ENCODE data around the gene DGKQ.
A peak's percentile ranks its signal among the peaks of the same experiment; 100 is the strongest.

DGKQ gene

DNA sequence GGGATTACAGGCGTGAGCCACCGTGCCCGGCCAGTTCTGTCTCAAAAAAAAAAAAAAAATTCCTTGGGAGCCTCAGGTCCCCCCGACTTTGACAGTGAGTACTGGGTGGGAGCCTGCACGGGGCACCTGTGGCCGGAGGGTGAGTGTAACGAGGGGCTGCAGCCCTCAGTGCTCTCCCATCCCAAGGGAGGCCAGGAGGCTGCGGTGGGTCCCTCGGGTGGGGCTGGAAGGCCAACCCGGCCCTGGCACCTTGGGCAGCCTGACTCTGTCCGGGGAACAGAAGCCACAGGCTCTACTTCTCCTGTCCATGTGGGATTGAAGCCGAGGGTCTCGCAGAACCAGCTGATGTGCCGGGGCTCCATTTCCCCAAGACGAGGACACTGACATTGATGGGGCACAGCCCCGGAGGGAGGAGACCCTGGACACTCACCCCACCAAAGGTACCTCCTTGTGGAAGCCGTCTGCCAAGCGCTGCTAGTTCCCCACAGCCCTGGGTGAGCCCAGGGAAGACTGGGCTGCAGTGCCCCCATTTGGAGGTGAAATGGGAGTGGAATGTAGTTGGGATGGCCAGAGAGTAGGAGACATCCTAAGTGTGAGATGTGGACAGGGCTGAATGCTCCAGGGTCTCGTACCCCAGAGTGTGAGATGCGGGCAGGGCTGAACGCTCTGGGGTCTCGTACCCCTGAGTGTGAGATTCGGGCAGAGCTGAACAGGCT is 22.1 kb upstream of the DGKQ start:
- DNase-seq (ENCODE audit: low spot score) = no peak

DNA sequence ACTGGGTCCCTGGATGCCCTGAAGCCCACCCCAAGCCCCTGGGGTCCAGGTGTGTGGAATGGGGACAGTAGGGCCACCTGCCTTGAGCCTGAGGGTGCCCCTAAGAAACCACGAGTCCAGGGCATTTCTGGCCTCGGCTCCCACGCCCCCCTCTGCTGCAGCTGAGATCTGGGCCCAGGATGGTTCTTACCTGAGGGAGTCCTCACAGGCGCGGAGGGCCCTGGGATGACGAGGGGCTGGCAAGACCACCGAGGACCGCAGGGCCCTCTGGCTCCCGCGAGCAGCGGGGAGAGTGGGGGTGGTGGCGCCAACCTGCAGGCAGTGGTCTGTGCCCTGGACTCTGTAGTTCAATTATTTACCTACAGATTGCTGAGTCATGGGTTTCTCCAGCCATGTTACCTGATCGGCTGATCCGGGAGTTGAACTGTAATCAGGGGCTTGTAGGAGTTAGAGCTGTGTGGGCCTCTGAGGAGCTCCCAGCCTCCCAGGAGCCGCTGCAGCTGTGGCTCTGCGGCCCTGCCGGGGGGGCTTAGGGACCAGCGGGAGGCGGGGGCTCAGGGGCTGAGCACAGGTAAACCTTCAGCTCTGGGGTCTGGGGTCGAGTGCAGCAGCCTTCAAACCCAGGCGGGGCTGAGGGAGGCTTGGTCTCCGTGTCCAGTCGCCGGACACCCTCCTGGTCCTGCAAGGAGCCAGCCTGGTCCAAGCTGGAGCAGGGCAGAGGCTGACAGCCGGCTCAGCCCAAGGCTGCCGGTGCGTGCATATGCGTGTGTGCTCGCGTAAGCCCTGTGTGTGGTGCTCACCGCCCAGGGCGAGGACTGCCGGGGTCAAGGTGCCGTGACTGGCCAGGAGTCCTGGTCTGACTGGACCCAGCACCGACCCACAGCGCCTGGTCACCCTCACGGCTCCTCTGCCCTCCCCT is 20.0 kb upstream of the DGKQ start, which contains the start of gene SLC26A1:
TSS of gene SLC26A1 (minus strand) at position 294 of the 919 bp plus-strand sequence. CDS start 1,701 bp downstream, outside the sequence.
- DNase-seq (ENCODE audit: low spot score) = no peak

DNA sequence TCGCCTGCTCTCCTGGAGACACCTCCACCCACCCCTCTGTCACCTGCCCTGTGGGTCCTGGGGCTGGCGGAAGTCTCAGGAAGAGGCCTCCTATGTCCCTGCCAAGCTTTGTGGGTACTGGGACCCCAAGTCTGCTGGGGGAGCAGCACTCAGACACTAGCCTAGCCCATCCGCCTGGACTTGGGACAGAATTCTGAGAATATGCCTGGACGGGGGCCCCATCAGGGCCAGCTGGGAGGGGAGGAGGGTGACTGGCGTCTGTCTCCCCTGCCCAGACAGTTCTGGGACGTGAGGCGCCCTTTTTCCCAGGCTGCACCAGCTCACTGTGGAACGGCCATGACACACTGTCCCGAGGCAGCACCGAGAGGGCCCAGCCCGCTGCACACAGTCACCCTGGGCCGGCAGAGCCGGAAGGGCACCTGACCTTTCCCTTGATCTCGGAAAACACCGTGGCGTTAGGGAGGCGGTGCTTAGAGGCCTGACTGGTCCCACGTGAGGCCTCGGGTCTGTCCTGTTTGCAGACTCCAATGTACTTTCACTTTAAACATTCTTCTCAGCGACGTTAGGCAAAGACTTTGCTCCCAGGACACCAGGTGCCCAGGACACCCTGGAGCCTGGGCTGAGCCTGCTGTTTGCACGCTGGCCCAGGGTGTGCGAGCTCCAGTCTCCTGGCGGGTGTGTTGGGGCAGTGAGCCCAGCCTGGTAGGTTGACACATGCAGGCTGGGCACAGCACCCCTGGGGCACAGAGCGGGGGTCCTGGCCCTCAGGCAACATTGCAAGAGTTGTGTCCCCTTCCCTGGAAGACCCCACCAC is 19.1 kb upstream of the DGKQ start:
- no peak for DNase-seq (ENCODE audit: low spot score)

DNA sequence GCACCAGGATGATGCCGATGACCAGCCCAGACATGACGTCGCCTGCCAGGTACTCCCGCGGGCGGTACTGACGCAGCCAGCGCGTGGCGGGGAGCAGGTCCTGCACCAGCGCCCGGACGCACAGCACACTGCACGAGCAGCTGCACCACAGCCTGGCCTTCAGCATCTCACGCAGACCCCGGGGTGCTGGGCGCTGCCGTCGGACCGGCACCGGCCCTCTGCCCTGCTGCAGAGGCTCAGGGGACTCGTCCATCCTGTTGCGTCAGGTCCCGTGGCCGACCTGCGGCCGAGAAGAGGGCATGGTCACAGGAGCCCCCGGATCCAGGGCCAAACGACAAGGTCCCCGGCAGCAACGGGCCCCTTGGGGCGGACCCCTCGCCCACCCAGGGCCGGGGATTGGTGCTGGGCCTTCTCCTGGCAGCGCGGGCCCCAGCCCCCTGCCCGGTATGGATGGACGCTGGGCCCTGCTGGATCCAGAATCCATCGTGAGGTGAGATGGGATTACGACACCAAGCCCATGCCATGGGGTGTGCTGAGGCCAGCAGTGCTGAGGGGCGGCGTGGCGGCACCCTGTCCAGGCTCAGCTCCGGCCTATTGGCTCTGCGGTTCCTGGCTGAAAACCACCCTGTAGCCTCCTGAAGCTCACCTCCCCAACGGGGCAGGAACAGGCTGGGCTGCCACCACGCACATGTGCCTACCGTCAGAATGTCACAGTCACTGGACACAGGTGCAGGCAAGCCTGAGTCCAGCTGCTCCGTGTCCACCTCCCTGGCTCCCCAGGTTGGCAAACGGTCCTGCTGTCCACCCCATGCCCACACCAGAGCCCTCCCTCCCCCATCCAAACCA is 18.3 kb upstream of the DGKQ start:
- no peak for DNase-seq (ENCODE audit: low spot score)

DNA sequence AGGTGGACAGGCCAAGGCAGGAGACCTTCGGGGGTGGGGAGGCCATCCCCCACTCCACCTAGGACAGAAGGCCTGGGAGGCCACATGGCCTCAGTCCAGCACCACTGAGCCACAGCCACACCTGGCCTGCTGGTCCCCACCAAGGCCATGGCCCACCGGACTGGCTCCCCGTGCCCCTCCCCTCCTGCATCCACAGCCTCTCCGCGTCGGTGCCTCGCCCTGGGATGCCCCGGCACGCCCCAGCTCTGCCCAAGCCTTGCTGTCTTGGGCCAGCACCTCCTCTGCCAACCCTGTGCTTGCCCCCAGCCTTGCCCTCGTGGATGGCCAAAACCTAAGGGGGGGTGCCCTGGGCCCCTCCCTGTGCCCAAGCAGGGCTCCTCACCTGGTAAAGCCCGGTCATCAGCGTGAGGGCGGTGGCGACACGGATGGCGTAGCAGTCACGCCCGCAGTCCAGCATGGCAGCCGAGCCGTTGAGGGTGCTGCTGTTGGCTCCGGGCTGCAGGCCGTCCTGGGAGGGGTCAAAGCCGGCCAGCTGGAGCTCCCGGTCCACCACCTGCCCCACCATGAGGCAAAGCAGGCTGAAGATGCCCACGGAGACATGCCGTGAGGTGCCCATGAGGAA is 17.5 kb upstream of the DGKQ start:
- no peak for DNase-seq (ENCODE audit: low spot score)

DNA sequence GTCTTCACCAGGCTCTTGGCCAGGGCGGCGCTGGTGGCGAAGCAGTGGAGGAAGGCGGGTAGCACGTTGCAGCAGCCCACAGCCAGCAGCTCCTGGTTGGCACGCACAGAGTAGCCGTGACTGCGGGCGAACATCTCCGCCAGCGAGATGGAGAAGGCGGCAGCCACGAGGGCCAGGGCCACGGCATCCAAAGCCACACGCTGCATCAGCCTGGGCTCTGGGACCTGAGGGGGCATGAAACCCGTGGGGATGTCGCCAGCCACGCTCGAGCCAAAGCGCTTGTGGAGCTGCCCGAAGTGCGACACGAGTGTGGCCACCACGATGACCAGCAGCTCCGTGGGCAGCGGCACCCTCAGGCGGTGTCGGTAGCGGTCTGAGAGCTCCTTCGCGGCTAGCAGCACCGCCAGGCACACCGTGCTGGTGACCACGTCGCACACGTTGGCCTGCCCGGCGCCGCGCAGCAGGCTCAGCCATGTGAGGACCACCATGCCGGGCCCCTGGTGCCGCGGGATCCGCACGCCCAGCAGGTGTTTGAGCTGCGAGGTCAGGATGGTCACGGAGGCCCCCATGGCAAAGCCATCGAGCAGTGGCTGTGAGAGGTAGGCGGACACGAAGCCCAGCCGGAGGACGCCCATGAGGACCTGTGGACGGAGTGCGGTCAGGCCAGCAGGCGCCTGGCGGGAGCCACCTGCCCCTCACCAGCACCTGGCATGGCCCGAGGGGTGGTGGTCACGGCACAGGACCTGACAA is 16.5 kb upstream of the DGKQ start:
- DNase-seq (ENCODE audit: low spot score) = no peak

DNA sequence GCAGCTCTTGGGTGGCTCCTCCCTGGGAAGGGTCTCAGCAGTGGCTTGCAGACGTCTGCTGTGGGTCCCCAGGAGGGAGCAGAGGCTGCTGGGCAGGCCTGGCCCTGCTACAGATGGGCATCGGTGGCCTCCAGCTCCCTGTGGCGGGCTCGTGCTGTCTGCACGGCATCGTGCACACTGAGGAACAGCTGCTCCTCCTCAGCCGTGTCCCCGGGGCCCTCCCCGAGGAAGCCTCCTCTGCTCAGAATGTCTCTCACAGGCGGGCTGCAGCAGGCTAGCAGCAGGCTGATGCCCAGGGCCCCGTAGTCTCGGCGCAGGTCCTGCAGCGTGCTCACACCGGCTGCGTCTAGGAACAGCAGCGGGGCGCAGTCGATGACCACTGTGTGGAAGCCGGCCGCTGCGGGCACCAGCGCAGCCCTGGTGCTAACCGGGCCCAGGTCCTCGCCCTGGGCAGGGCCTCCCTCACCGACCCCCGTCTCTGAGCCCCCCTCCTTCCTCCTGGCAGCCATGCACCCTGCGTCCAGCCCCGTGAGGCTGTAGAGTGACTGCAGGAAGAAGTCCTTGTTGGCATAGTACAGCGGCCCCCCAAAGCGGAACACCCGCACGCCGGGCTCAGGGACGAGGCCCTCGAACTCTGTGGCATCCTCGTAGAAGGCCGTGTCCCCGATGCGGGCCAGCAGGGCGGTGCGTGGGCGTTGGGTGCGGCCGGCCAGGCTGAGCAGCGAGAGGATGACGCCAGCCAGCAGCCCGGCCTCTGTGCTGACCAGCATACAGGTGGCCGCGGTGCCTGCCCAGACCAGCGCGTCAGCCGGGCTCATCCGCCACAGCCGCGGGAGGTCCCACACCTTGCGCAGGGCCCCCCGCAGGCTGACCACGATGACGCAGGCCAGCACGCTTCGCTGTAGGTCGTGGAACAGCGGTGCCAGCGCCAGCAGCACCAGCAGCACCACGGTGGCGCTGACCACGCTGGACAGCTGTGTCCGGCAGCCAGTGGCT is 15.7 kb upstream of the DGKQ start:
- no peak for DNase-seq (ENCODE audit: low spot score)

DNA sequence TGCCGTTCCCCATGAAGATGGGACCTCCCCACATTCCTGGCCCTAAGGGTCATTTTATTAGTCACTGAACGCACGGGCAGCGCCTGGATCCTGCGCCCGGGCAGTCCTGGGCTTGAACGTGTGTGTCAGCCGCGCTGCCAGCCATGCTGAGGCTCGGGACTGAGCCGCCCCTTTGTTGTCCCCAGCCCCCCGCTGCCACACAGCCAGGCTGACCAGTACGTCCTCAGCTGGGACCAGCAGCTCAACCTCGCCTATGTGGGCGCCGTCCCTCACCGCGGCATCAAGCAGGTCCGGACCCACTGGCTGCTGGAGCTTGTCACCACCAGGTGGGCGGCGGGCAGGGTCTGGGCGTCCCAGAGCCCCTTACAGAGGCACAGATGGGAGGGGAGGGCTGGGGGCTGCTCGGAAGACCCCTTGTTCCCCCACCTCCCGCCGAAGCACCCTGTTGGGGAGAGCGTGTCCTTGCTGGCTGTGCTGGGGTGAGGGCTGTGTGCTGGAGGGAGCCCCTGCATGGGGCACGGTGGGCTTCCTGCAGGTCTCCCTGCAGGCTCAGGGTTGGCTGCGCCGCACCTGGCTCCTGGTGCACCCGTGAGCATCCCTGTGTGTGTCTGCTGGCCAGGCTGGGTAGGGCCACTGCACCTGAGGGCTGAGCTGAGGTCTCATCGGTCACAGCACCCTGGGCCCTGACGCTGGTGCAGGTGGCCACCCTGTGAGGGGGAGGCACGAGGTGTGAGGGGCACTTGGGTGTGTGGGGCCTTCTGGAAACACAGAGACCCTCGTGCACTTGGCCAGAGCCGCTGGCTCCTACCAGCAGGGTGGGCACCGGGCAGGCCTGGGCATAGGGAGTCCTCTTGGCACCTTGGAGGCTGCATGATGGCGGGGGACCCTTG is 14.5 kb upstream of the DGKQ start:
- peak; percentile 93 for DNase-seq (ENCODE audit: low spot score)

DNA sequence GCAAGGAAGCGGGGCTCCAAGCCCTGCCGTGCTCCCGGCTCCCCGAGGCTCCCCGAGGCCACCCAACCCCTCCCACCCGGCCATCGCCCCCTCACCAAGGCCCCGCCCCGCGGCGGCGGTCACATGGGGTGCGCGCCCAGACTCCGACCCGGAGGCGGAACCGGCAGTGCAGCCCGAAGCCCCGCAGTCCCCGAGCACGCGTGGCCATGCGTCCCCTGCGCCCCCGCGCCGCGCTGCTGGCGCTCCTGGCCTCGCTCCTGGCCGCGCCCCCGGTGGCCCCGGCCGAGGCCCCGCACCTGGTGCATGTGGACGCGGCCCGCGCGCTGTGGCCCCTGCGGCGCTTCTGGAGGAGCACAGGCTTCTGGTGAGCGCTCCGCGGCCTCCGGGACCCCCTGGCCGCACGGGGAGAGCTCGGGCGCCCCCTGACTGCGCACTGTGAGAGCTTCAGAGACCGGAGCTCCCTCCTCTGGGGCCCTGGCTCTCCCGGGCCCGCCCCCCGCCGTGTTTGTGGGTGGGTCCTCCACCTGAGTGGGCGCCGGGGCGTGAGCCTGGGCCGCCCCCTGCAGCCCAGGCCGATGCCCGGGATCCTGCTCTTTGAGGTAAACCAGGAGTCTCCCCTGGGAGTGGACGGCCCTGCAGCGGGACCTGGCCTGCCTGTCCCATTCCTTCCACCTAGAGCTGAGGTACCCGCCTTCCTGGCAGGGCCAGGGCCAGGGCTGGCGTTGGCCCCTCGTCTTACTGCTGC is 13.7 kb upstream of the DGKQ start, which contains the start of gene IDUA:
TSS of gene IDUA (plus strand) at position 166 of the 745 bp plus-strand sequence. CDS start at position 207, 41 bp downstream.
- DNase-seq (ENCODE audit: low spot score) = peak; percentile 85

DNA sequence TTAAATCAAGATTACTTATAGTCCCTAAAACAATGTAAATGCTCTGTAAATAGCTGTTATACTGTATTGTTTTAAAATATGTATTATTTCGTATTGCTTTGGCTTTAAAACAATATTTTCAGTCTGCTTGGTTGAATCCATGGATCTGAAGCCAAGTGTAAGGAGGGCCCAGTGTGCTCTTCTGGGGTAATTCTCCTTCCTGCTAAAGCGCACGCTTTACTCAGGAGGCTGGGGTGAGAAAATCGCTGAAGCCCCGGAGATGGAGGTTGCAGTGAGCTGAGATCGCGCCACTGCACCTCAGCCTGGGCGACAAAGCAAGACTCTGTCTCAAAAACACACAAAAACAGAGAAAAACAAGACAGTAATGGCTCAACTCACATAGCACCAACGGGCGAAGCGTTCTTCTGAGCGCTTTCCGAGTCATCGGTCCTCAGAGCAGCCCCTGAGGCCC is 13.1 kb upstream of the DGKQ start:
- no peak for DNase-seq (ENCODE audit: low spot score)

DNA sequence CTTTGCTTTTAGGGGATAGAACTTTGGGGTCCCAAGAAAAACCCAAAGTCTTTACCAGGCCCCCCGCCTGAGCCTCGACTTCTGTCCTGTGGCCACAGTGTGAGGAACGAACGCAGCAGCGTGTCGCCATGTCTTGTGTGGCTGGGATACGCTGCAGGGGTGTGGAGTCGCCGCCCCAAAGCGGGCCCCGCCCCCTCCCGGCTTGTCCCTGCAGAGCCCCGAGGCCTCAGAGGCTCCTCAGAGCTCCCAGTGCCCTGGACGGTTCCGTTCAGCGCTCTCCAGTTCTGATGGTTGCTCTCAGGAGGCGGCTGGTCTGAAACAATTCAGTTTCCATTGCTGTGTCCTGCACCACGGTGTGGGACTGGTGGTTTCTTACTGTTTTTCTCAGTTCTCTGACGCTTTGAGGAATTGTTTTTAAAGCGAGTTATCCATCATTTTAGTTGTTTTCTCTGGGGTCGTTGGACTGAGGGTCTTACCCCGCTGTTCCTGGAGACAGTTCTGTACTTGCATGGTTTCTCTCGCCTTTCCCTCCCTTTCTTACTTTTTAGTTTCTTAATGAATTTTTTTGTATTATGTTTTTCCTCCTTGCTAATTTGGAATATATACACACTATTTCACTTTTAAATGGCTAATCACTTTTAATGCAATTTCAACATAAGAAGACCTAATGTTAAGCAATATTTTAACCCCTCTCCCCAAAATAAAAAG is 11.9 kb upstream of the DGKQ start:
- peak; percentile 84 for DNase-seq (ENCODE audit: low spot score)

DNA sequence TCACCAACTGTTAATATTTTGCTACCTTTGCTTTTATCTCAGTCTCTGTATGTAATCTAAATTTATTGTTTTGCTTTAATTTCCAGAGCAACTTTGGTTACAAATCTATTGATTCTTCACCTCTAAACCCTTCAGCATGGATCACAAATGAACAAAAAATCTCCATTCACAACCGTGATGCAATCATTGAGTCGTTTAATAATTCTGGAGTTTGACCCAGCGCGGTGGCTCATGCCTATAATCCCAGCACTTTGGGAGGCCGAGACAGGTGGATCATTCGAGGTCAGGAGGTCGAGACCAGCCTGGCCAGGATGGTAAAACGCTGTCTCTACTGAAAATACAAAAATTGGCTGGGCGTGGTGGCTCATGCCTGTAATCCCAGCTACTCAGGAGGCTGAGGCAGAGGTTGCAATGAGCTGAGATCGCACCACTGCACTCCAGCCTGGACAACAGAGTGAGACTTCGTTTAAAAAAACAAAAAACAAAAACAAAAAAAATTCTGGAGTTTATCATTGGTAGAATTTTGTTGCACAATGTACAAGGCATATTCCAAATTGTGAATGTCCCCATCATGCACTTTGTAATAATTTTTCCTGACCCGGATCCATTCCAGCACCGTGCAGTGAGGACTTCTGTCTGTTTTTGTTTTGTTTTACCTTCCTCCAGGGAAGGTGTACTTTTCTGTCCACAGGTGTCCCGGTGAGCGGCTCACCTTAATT is 11.1 kb upstream of the DGKQ start:
- no peak for DNase-seq (ENCODE audit: low spot score)

DNA sequence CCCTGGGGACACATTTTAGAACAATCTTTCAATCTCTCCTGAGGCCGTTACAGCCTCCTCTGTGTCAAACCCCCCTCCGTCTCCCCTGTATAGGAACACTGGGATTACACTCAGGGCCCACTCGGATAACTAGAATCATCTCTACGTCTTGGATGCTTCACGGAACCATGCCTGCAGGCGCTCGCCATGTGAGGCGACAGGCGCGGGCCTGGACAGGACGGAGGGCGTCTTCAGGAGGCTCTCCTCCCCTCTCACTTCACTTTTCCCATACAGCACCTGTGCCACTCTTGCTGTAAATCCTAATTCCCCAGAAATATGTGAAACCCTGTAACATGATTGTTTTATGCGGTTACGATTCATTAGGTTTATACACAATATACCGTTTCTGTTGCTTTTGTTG is 9.4 kb upstream of the DGKQ start:
- no peak for DNase-seq (ENCODE audit: low spot score)

DNA sequence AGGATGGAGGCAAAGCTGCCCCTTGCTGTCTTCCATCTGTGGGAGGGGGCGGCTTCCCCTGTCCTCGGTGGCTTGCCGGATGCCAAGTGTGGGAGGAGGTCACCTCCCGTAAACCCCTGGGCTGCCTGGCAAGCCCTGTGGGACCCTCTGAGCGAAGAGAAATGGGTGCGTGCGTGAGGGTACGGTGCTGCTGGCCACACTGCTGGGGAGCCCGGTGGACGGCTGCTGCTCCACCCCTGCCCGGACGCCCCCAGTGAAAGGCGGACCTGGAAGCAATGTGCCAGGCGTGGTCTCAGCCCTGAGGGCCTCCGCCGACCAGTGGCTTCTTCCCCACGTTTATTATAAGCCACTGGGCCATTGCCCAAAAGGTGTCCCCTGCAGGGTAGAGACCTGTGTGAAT is 8.9 kb upstream of the DGKQ start:
- no peak for DNase-seq (ENCODE audit: low spot score)

DNA sequence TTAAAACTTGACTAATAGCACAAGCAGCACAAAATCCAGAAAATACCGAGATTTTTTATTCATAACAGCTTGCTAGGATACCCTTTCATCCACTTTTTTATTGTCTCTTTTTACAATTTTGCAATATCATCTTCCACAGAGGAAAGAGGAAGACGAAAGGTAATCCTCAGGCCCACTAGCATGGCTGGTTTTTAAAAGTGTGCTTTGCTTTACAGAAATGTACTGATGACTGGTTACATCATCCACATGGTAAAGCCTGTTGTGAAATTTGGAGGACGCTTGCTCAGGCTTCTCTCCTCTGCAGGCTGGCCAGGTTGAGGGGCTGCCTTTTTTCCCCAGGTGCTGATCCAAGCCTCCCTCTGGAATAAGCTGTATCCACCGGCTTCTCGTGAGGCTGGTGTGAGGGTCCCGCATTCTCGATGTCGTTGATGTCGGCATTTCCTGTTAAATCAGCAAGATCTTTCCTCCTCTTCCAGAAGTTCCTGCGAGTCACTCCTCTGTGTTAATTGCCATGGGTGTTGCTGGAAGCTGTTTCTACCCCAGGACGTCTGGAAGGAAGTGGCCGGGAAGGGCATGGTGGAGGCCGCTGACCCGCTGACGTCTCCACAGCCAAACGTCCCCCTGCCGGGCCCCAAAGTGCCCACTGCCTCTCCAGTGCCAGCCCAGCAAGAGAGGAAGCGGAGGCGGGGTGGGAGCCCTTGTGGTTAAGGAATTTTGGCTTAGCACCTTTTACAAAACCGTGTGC is 5.8 kb upstream of the DGKQ start:
- peak; percentile 45 for DNase-seq (ENCODE audit: low spot score)

All from RKO (cell line).